Fibroblast of skin of right quadriceps (primary cell): ENCODE data around the gene TRAF3.

ENCODE experiments used
- DNase-seq: peaks from one replicate; pipeline ENCODE4 v3.0.0-alpha.2; 2013

Gene TRAF3

GRCh38 chr14:102910442-102910841 lies 133.2 kb downstream of the TRAF3 start:
- no peak for DNase-seq

- no peak for DNase-seq
These were observed 134.3 kb downstream of the TRAF3 start for GRCh38 chr14:102911541-102911951.

DNA sequence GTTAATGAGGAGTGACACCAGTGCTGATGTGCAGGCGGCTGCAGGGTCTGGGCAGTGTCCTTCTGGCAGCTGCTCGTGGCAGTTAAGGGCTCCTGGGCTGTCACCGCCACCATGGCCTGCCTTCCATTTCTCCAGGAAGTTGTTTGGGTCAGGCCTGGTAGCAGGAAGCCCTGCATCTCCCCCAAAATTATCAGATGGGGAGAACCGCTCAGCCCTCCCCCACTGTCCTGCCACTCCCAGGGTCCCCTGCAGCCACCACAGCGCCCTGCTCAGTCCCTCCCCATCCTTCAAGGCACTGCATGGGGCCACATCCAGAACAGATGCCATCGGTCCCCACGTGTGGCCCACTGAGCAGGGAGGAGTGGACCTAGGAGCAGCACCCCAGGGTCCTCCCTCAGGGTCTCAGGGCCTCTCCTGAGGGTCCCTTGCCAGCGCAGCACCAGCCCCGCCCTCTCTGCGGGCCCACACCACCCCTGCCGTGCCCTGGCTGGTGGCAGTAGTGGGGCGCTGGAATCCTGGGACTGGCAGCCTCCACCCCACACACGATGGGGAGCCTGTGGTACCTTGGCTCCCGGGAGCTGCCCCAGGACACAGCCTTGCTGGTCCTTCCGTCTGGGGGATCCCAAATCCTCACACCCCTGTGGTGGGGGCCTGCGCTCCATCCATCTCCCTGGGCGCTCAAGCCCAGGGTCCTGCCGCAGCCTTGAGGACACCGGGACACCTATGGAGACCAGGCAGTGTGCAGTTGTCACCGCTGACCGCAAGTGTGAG lies 134.9 kb downstream of the TRAF3 start:
- DNase-seq = no peak

- DNase-seq = no peak
These were observed 136.3 kb downstream of the TRAF3 start for GRCh38 chr14:102913341-102914211.

DNA sequence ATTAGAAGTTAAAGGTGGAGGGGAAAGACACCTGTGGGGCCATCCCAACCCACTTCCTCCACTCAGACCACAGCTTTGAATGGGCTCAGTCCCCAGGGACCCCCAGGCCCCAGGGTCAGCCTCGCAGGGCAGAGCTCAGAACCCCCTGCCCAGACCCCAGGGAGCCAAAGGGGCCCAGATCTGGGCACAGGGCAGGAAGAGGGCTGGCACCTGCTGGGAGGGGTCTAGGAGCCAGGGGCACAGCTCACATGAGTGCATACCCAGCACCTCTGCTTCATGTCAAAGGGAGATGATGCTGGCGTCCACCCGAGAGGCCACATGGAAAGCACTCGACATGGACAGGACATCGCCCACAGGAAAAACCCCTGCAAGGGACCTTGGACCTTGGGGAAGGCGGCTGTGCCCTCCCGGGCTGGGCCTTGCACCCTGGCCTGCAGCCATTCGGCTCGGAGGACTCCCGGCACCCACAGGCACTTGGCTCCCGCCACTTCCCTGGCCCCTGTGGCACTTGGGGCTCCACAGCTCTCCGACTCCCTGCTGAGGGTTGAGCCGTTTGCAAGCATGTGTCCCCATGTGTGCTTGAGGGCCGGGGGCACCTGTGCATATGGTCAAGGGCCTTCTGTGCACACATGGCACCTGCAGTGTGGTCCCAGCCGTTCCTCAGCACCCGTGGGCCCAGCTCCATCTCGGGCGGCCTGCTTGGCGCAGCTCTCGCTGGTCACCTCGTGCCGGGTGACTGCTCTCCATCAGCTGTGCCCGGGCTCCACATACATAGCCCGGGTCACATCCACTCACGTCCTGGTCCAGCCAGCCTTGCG lies 137.4 kb downstream of the TRAF3 start:
- DNase-seq = no peak

GRCh38 chr14:102915292-102916110 lies 138.3 kb downstream of the TRAF3 start:
- no peak for DNase-seq

GRCh38 chr14:102916347-102917055 lies 139.3 kb downstream of the TRAF3 start:
- no peak for DNase-seq

DNA sequence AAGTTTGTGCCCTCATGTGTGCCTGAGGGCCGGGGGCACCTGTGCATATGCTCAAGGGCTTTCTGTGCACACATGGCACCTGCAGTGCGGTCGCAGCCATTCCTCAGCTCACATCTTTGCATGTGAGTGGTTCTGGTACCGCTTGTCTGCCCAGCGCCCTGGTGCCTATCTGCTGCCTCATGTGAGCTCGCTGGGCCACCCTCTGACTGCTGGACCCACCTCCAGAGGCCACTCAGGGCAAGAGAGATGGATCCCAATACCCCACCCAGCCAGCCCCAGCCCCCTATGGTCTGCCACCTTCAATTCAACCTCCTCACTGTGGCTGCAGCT lies 139.8 kb downstream of the TRAF3 start:
- no peak for DNase-seq

GRCh38 chr14:102917469-102918211 lies 140.4 kb downstream of the TRAF3 start:
- peak; percentile 36 for DNase-seq

DNA sequence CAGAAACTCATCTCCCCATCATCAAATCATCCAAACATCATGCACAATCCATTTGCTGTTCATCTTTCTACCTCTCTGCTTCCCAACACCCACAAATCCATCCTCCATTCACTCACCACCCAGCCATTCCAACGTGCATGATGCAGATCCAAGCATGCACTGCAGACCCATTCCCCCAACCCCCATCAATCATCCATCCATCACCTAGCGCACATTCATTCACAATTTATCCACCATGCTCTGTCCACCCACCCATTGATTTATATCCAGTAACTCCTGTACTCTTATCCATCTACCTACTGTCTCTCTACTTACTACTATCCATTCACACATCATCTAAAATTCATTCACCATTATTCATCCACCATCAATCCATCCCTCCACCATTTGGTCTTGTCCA lies 141.2 kb downstream of the TRAF3 start:
- no peak for DNase-seq

- no peak for DNase-seq
These were observed 143.2 kb downstream of the TRAF3 start for GRCh38 chr14:102920273-102920997.

DNA sequence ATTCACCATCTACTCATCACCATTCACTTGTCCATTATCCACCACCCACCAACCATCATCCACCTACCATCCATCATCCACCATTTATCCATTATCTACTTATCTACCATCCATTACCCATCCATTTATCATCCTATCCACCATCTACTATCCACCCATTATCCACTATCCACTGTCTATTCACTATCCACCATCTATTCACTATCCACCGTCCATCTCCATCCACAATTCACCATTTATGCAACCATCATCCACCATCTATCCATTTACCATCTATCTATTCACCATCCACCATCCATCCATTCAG lies 143.7 kb downstream of the TRAF3 start:
- DNase-seq = no peak

- DNase-seq = no peak
These were observed 145.4 kb downstream of the TRAF3 start, which contains the start of gene AMN for GRCh38 chr14:102922490-102923200. Gene AMN, plus strand, starts transcription at chr14:102922663. Its CDS starts 26 bp downstream, at chr14:102922689.

DNA sequence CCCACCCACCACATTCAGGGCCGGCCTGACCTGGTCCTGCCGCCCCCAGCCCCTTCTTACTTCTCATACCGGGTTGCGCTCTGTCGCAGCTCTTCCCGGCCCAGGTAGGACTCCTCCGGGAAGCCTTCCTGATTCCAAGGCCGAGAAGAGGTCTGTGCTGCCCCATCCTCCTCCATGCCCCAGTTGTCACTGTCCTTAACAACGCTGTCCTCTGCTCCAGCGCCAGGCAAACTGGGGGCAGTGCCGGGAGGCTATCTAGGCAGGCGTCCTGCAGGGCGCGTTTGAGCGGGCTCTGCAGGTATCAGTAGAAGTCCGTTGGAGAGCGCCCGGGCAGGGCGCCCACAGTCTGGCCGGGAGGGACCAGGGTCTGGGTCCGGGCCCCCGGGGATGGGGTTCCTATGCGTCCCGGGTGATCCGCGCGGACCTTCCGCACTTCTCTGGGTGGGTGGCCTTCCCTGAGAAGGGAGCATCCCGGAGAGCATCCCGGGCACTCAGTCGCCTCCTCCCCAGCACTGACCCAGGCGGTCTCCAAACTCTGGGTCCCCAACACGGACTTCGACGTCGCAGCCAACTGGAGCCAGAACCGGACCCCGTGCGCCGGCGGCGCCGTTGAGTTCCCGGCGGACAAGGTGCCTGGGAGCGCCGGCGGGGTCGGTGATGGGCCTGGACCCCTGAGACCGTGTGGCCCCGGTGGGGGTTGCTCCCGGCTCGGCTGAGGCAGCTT lies 146.1 kb downstream of the TRAF3 start:
- no peak for DNase-seq

- DNase-seq = no peak
These were observed 146.8 kb downstream of the TRAF3 start for GRCh38 chr14:102923925-102924486.

GRCh38 chr14:102924632-102925588 lies 147.7 kb downstream of the TRAF3 start:
- DNase-seq = no peak

DNA sequence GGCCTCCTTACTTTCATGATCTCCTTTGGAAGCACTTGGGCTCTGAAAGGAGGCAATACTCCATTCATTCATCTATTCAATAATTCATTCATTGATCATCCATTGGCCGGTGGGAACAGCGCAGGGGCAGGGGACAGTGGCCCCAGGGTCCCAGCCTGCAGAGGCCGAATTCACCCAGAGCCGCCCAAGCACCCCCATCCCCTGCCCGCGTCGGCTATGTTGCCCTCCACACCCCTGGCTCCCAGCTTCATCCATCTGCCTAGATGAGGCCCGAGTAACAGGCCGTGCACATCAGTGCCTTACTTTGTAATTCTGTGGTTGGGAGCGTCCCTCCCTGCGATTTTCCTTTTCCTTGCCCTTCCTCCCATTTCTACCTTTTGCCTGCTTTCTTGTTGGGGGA lies 148.4 kb downstream of the TRAF3 start:
- DNase-seq = no peak
